Measurements from ENCODE around the gene CCDC172.

GRCh38 chr10:116306847-116307246 is 17.4 kb upstream of the CCDC172 start:
- TF ChIP-seq CTCF (tag by site-specific recombination; IDR thresholded peaks at IDR 0.05) (no peak), ZSCAN5A (tag by site-specific recombination; IDR thresholded peaks at IDR 0.05) (no peak), ZNF26 (tag by site-specific recombination; IDR thresholded peaks at IDR 0.05) (no peak)
- TF ChIP-seq, protein P1, sequence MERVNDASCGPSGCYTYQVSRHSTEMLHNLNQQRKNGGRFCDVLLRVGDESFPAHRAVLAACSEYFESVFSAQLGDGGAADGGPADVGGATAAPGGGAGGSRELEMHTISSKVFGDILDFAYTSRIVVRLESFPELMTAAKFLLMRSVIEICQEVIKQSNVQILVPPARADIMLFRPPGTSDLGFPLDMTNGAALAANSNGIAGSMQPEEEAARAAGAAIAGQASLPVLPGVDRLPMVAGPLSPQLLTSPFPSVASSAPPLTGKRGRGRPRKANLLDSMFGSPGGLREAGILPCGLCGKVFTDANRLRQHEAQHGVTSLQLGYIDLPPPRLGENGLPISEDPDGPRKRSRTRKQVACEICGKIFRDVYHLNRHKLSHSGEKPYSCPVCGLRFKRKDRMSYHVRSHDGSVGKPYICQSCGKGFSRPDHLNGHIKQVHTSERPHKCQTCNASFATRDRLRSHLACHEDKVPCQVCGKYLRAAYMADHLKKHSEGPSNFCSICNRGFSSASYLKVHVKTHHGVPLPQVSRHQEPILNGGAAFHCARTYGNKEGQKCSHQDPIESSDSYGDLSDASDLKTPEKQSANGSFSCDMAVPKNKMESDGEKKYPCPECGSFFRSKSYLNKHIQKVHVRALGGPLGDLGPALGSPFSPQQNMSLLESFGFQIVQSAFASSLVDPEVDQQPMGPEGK (tag by site-specific recombination; IDR thresholded peaks at IDR 0.05): no peak
- TF ChIP-seq, protein P2, sequence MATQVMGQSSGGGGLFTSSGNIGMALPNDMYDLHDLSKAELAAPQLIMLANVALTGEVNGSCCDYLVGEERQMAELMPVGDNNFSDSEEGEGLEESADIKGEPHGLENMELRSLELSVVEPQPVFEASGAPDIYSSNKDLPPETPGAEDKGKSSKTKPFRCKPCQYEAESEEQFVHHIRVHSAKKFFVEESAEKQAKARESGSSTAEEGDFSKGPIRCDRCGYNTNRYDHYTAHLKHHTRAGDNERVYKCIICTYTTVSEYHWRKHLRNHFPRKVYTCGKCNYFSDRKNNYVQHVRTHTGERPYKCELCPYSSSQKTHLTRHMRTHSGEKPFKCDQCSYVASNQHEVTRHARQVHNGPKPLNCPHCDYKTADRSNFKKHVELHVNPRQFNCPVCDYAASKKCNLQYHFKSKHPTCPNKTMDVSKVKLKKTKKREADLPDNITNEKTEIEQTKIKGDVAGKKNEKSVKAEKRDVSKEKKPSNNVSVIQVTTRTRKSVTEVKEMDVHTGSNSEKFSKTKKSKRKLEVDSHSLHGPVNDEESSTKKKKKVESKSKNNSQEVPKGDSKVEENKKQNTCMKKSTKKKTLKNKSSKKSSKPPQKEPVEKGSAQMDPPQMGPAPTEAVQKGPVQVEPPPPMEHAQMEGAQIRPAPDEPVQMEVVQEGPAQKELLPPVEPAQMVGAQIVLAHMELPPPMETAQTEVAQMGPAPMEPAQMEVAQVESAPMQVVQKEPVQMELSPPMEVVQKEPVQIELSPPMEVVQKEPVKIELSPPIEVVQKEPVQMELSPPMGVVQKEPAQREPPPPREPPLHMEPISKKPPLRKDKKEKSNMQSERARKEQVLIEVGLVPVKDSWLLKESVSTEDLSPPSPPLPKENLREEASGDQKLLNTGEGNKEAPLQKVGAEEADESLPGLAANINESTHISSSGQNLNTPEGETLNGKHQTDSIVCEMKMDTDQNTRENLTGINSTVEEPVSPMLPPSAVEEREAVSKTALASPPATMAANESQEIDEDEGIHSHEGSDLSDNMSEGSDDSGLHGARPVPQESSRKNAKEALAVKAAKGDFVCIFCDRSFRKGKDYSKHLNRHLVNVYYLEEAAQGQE (tag by site-specific recombination; IDR thresholded peaks at IDR 0.05): no peak

Measured in HEK293 (cell line).